IPS DF 4.7 (cell line): Measurements from ENCODE around the gene NOL4L.

ENCODE experiments used
- DNase-seq: peaks from one replicate; pipeline ENCODE4 v3.0.0-alpha.2; 2013; ENCODE audit warnings: low spot score; ENCODE audit errors: extremely low read depth

The NOL4L gene

GRCh38 chr20:32458837-32459220 is 126.3 kb downstream of the NOL4L start:
- DNase-seq, result no peak

- no peak for DNase-seq
Observed at GRCh38 chr20:32458061-32458836, 126.9 kb downstream of the NOL4L start.

GRCh38 chr20:32457479-32457986 is 127.6 kb downstream of the NOL4L start:
- no peak for DNase-seq

- no peak for DNase-seq
Observed at GRCh38 chr20:32456869-32457478, 128.2 kb downstream of the NOL4L start.

GRCh38 chr20:32455901-32456701 is 129.0 kb downstream of the NOL4L start:
- DNase-seq, result no peak

- no peak for DNase-seq
Observed at GRCh38 chr20:32455171-32455900, 129.8 kb downstream of the NOL4L start.

GRCh38 chr20:32454164-32455145 is 130.7 kb downstream of the NOL4L start:
- no peak for DNase-seq

GRCh38 chr20:32453467-32454163 is 131.5 kb downstream of the NOL4L start:
- DNase-seq, result no peak

GRCh38 chr20:32452776-32453466 is 132.2 kb downstream of the NOL4L start:
- no peak for DNase-seq

- DNase-seq, result no peak
Observed at GRCh38 chr20:32451682-32452461, 133.3 kb downstream of the NOL4L start.

- no peak for DNase-seq
Observed at GRCh38 chr20:32451340-32451681, 133.8 kb downstream of the NOL4L start.

GRCh38 chr20:32450484-32451061 is 134.6 kb downstream of the NOL4L start:
- DNase-seq, result no peak

- no peak for DNase-seq
Observed at GRCh38 chr20:32449890-32450401, 135.2 kb downstream of the NOL4L start.

GRCh38 chr20:32449057-32449889 is 135.9 kb downstream of the NOL4L start:
- DNase-seq, result no peak

GRCh38 chr20:32448306-32449056 is 136.7 kb downstream of the NOL4L start:
- DNase-seq, result no peak
